A549 (cell line): ENCODE results near the gene ADGRG2. TPM values are rescaled to one million over a fixed set of nuclear protein-coding genes. Genes with fewer than 3 reads are reported as not detected.

ENCODE experiments used
- ATAC-seq, 2 experiments: fragments of 200-7000 bp in 1 of 2; fragments of >200 bp in 1 of 2; cut with Nextera tagmentation in 1 of 2; cut with Tn5 transposase in 1 of 2; 3 replicates each; pipeline versions ENCODE4 v1.8.0 to v1.9.1; 2018 to 2020; ENCODE audit warnings: mild to moderate bottlenecking in 1 of 2, moderate library complexity in 1 of 2
- CTCF ChIA-PET: fragments of 300-600 bp; sonication (Branson Sonifier 250); formaldehyde crosslinking; extraction: SDS; loops from one replicate; lab custom pipeline; 2021; ENCODE audit warnings: antibody characterized with exemption, inconsistent platforms; lab: Yijun Ruan, JAX
- POLR2A ChIA-PET: fragments of 350-600 bp; formaldehyde crosslinking; extraction: SDS; loops from one replicate; lab custom pipeline; 2021; ENCODE audit warnings: antibody characterized with exemption, inconsistent platforms; lab: Yijun Ruan, JAX
- DNase-seq, 2 experiments: peaks; one replicate each; pipeline versions ENCODE4 v3.0.0 to v3.0.0-alpha.2; 2011 to 2016; ENCODE audit warnings: low read depth in 1 of 2, low spot score in 1 of 2
- FAIRE-seq: peaks from 2 replicates; lab custom pipeline; 2011; peaks lifted over from hg19 to GRCh38; lab: Jason Lieb, UNC
- H3K27ac ChIP-seq, 2 experiments: fragments of >200 bp; sonication (Bioruptor Twin); formaldehyde crosslinking; 3 replicates each; pipeline ENCODE4 v1.5.1; 2016 to 2017
- H3K4me1 ChIP-seq: fragments of >200 bp; sonication (Bioruptor Twin); formaldehyde crosslinking; 3 replicates; pipeline ENCODE4 v1.6.1; 2016
- H3K4me2 ChIP-seq: fragments of >200 bp; sonication (Bioruptor Twin); formaldehyde crosslinking; 3 replicates; pipeline ENCODE4 v1.6.1; 2016
- H3K4me3 ChIP-seq: fragments of >200 bp; sonication (Bioruptor Twin); formaldehyde crosslinking; 3 replicates; pipeline ENCODE4 v1.5.1; 2016
- H3K9me3 ChIP-seq: fragments of >200 bp; sonication (Bioruptor Twin); formaldehyde crosslinking; 3 replicates; pipeline ENCODE4 v1.6.1; 2016
- BHLHE40 ChIP-seq: IDR thresholded peaks from 2 replicates; pipeline ENCODE4 v1.6.1; 2012; ENCODE audit warnings: low read depth, low read length, inconsistent platforms
- CEBPB ChIP-seq, 2 experiments: fragments of >200 bp in 1 of 2; sonication (Bioruptor Twin) in 1 of 2; formaldehyde crosslinking in 1 of 2; IDR thresholded peaks; 2 replicates each; pipeline ENCODE4 v1.6.1; 2012 to 2016
- CHD4 ChIP-seq: fragments of 200-600 bp; sonication (generic); IDR thresholded peaks from 2 replicates; pipeline ENCODE4 v1.6.1; 2016; ENCODE audit warnings: antibody characterized with exemption, mild to moderate bottlenecking, borderline replicate concordance
- CTCF ChIP-seq: fragments of >200 bp; sonication (Bioruptor Twin); formaldehyde crosslinking; IDR thresholded peaks from 3 replicates; pipeline ENCODE4 v1.5.1; 2016
- EHMT2 ChIP-seq: fragments of 200-600 bp; sonication (generic); IDR thresholded peaks from 2 replicates; pipeline ENCODE4 v1.6.1; 2016; ENCODE audit warnings: antibody characterized with exemption, low read depth, mild to moderate bottlenecking, moderate library complexity
- ELK1 ChIP-seq: fragments of 150-350 bp; IDR thresholded peaks from 2 replicates; pipeline ENCODE4 v1.6.1; 2014; ENCODE audit warnings: low read depth, mild to moderate bottlenecking, low read length
- EP300 ChIP-seq, 2 experiments: fragments of >200 bp; sonication (Bioruptor Twin); formaldehyde crosslinking; IDR thresholded peaks; 2 replicates in 1 of 2; 3 replicates in 1 of 2; pipeline ENCODE4 v1.6.1; 2016 to 2017
- FOXS1 ChIP-seq: fragments of 250-450 bp; sonication (Bioruptor Pico); IDR thresholded peaks from 2 replicates; pipeline ENCODE4 v1.5.0; 2020; ENCODE audit warnings: mild to moderate bottlenecking, moderate library complexity
- HEYL ChIP-seq: fragments of 250-450 bp; sonication (Bioruptor Pico); IDR thresholded peaks from 2 replicates; pipeline ENCODE4 v1.8.0; 2021; ENCODE audit warnings: mild to moderate bottlenecking, moderate library complexity
- HOXB5 ChIP-seq: fragments of 250-450 bp; sonication (Bioruptor Pico); IDR thresholded peaks from 2 replicates; pipeline ENCODE4 v1.5.0; 2020; ENCODE audit warnings: mild to moderate bottlenecking, moderate library complexity
- KDM5A ChIP-seq: fragments of 200-600 bp; sonication (generic); IDR thresholded peaks from 2 replicates; pipeline ENCODE4 v1.6.1; 2016; ENCODE audit warnings: antibody characterized with exemption, mild to moderate bottlenecking
- MAFK ChIP-seq: fragments of 450-650 bp; IDR thresholded peaks from 2 replicates; pipeline ENCODE4 v1.6.1; 2014; ENCODE audit not compliant: partially characterized antibody
- MAZ ChIP-seq: fragments of 150-350 bp; IDR thresholded peaks from 2 replicates; pipeline ENCODE4 v1.6.1; 2014; ENCODE audit warnings: antibody characterized with exemption, low read depth, low read length, borderline replicate concordance
- MYC ChIP-seq: IDR thresholded peaks from 2 replicates; pipeline ENCODE4 v1.6.1; 2012; ENCODE audit warnings: mild to moderate bottlenecking, inconsistent platforms, low read length, improper control_type of control experiment, borderline replicate concordance
- POLR2A ChIP-seq: IDR thresholded peaks from 2 replicates; pipeline ENCODE4 v1.6.1; 2012; ENCODE audit warnings: mild to moderate bottlenecking, low read length
- RAD21 ChIP-seq, 2 experiments: fragments of >200 bp in 1 of 2; sonication (Bioruptor Twin) in 1 of 2; formaldehyde crosslinking in 1 of 2; IDR thresholded peaks in 1 of 2; conservative IDR thresholded peaks in 1 of 2; 2 replicates in 1 of 2; 3 replicates in 1 of 2; pipeline ENCODE4 v1.6.1; 2012 to 2018; ENCODE audit warnings: inconsistent platforms in 1 of 2
- SMC3 ChIP-seq: fragments of >200 bp; sonication (Bioruptor Twin); formaldehyde crosslinking; IDR thresholded peaks from 3 replicates; pipeline ENCODE4 v1.6.1; 2018; ENCODE audit warnings: inconsistent platforms
- SREBF2 ChIP-seq: fragments of 450-650 bp; IDR thresholded peaks from 2 replicates; pipeline ENCODE4 v1.6.1; 2014; ENCODE audit warnings: mild to moderate bottlenecking, moderate library complexity
- TFCP2L1 ChIP-seq: fragments of 250-450 bp; sonication (Bioruptor Pico); IDR thresholded peaks from 2 replicates; pipeline ENCODE4 v1.5.0; 2021; ENCODE audit warnings: mild to moderate bottlenecking
- ZC3H11A ChIP-seq: fragments of 450-650 bp; IDR thresholded peaks from 2 replicates; pipeline ENCODE4 v1.6.1; 2014; ENCODE audit warnings: antibody characterized with exemption, mild to moderate bottlenecking
- ZFP36 ChIP-seq: fragments of 450-650 bp; IDR thresholded peaks from 2 replicates; pipeline ENCODE4 v1.6.1; 2014; ENCODE audit warnings: borderline replicate concordance; ENCODE audit not compliant: partially characterized antibody
- WGBS: methylation state at CpG from one replicate; pipeline ENCODE4 v1.1.6; 2017; ENCODE audit errors: missing lambda C conversion rate; 5-methylcytosine and 5-hydroxymethylcytosine counted together
- polyA plus RNA-seq, 4 experiments: library from polyadenylated mRNA; depleted of rRNA in 3 of 4; stranded (reverse); fragments of >200 nt; fragmentation: RNase III in 1 of 4; extraction: RNeasy Plus Mini Kit Qiagen cat#74134 plus additional on column Dnase treatment in 1 of 4; gene quantifications; 2 replicates in 3 of 4; 3 replicates in 1 of 4; pipeline ENCODE4 v1.2.3, GENCODE V29; 2011 to 2017
- TF ChIP-seq, protein P1 (sequence below): IDR thresholded peaks from 2 replicates; pipeline ENCODE4 v1.6.1; 2012

The ADGRG2 gene
- polyA plus RNA-seq, 2 of the 4 experiments (the other 2 are of a cell fraction), result 5.2 to 10.3 TPM

DNA sequence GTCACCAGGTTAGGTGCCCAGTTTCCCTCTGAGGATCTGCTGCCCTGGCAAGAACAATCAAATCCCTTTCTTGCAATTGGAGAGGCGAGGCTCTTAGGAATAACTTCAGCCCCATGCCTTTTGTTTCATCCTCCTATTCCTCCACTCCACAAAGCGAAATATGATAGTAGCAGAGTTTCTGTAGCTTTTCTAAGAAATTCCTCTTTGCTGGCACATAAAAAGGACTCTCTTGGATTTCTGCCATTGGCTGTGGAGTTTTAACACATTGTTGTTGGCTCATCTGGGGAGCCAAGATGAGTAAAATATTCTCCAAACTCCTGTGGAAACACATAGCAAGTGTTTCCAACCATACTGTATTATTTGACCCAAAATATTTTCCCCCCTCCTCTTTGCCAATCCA is 11.0 kb upstream of the ADGRG2 start:
- CTCF ChIA-PET, result interaction anchor here (3.2 kb wide), 1 partner anchor 11 kb away, joined by 13 read pairs; the partner anchor contains the start of gene ADGRG2
- H3K4me3 ChIP-seq, result no peak overlapping the region
- FAIRE-seq (peak; percentile 28), ATAC-seq (no peak), DNase-seq (no peak)
- WGBS, result 63% methylated on average over 2 of the region's 2 CpGs
- POLR2A ChIA-PET, result no interaction called here
- no peak overlapping the region for H3K4me2 ChIP-seq
- no peaks in the 10 kb centered on the region for H3K9me3 ChIP-seq
- no peak overlapping the region; a peak in 1 of 6 replicates for H3K27ac ChIP-seq
- no peak for TF ChIP-seq TFCP2L1 (CRISPR knock-in tag)
- no peak for TF ChIP-seq KDM5A
- no peak for TF ChIP-seq HOXB5 (CRISPR knock-in tag)
- TF ChIP-seq EP300 (IDR thresholded peaks at IDR 0.05), result no peak
- no peak for TF ChIP-seq CEBPB (IDR thresholded peaks at IDR 0.05)
- TF ChIP-seq HEYL (CRISPR knock-in tag), result no peak
- TF ChIP-seq SREBF2, result no peak
- TF ChIP-seq BHLHE40, result no peak
- no peak for TF ChIP-seq POLR2A
- no peak for TF ChIP-seq CHD4
- TF ChIP-seq ZC3H11A, result no peak
- no peak for TF ChIP-seq FOXS1 (CRISPR knock-in tag)
- TF ChIP-seq MYC, result no peak
- TF ChIP-seq ZFP36, result no peak
- no peak for TF ChIP-seq SMC3
- TF ChIP-seq ELK1, result no peak
- no peak for TF ChIP-seq MAZ
- TF ChIP-seq, protein P1, sequence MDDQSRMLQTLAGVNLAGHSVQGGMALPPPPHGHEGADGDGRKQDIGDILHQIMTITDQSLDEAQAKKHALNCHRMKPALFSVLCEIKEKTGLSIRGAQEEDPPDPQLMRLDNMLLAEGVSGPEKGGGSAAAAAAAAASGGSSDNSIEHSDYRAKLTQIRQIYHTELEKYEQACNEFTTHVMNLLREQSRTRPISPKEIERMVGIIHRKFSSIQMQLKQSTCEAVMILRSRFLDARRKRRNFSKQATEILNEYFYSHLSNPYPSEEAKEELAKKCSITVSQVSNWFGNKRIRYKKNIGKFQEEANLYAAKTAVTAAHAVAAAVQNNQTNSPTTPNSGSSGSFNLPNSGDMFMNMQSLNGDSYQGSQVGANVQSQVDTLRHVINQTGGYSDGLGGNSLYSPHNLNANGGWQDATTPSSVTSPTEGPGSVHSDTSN, result no peak
- TF ChIP-seq, all 56 proteins: peak for 0
- H3K4me1 ChIP-seq, result peaks cover 13% of the 10 kb centered on the region; the same call in 2 of the 3 replicates

DNA sequence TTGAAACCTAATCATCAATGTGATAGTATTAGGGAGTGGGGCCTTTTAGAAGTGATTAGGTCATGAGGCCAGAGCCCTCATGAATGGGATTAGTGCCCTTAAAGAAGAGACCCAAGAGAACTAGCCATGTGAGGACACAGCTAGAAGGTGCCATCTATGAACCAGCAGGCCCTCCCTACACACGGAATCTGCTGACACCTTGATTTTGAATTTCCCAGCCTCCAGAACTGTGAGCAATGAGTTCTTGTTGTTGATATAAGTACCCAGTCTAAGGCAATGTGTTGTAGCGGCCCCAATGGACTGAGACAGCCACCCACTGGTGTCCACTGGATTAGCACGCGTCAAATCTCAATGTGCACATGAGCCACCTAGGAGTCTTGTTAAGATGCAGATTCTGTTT is 8.4 kb upstream of the ADGRG2 start:
- H3K4me1 ChIP-seq, result peaks cover 25% of the 10 kb centered on the region; the same call in 2 of the 3 replicates
- no peak overlapping the region for H3K4me2 ChIP-seq
- H3K9me3 ChIP-seq, result no peaks in the 10 kb centered on the region
- peak; percentile 9; the same call in 1 of the 3 replicates for TF ChIP-seq CTCF
- no peak for TF ChIP-seq EHMT2
- TF ChIP-seq MAFK, result peak; percentile 76
- TF ChIP-seq RAD21 (conservative IDR thresholded peaks at IDR 0.05 in 1 of 2, IDR thresholded peaks at IDR 0.05 in 1 of 2), result peak in 1 of 2 experiments; percentile 49; a peak in 2 of 5 replicates
- DNase-seq (peak in 1 of 2 experiments; percentile 31), ATAC-seq (peak in 1 of 2 experiments; percentile 67; a peak in 2 of 6 replicates), FAIRE-seq (no peak)
- ChIA-PET POLR2A (no interaction called here), CTCF (interaction anchor here (0.6 kb wide), 2 partner anchors 90 to 95 kb away, joined by 3 read pairs; no protein-coding TSS in a partner anchor)
- no peak overlapping the region for H3K27ac ChIP-seq
- no peak overlapping the region for H3K4me3 ChIP-seq
- WGBS, result 85% methylated on average over 4 of the region's 4 CpGs
